WTC11 (cell line): ENCODE measurements around the gene RYR1. TPM values are rescaled to one million over a fixed set of nuclear protein-coding genes. Genes with fewer than 3 reads are reported as not detected.

Experiments
- ATAC-seq: fragments of 200-7000 bp; cut with Tn5 transposase; 2 replicates; pipeline ENCODE4 v1.10.0; 2021; ENCODE audit warnings: mild to moderate bottlenecking, moderate library complexity
- CTCF ChIA-PET: fragments of 300-600 bp; sonication (Branson Sonifier 250); formaldehyde crosslinking; loops from one replicate; lab custom pipeline; 2021; ENCODE audit warnings: antibody characterized with exemption; lab: Charles Lee
- POLR2A ChIA-PET: fragments of 350-600 bp; sonication (Branson Sonifier 250); formaldehyde crosslinking; loops from one replicate; lab custom pipeline; 2021; ENCODE audit warnings: antibody characterized with exemption; lab: Charles Lee
- DNase-seq: peaks from one replicate; pipeline ENCODE4 v3.0.0; 2021; ENCODE audit warnings: low spot score
- H3K27ac Mint-ChIP-seq: 2 replicates; pipeline ENCODE4 v1.8.0; 2021; ENCODE audit warnings: mixed read lengths
- H3K27me3 Mint-ChIP-seq: 2 replicates; pipeline ENCODE4 v1.8.0; 2021; ENCODE audit warnings: low read depth, mild to moderate bottlenecking, moderate library complexity, mixed read lengths
- H3K36me3 Mint-ChIP-seq: 2 replicates; pipeline ENCODE4 v1.8.0; 2021; ENCODE audit warnings: mixed read lengths
- H3K4me1 Mint-ChIP-seq: 2 replicates; pipeline ENCODE4 v1.8.0; 2022; ENCODE audit warnings: mixed read lengths
- H3K4me3 Mint-ChIP-seq: 2 replicates; pipeline ENCODE4 v1.8.0; 2021; ENCODE audit warnings: mild to moderate bottlenecking, moderate library complexity, mixed read lengths
- H3K9me3 Mint-ChIP-seq: 2 replicates; pipeline ENCODE4 v1.8.0; 2021; ENCODE audit warnings: mixed read lengths
- CBFB ChIP-seq: sonication (generic); formaldehyde crosslinking; IDR thresholded peaks from 2 replicates; pipeline ENCODE4 v1.8.1; 2022; ENCODE audit warnings: mild to moderate bottlenecking, low read depth, missing genetic modification reagents
- JAZF1 ChIP-seq: fragments of 250-450 bp; sonication (Bioruptor Pico); IDR thresholded peaks from 2 replicates; pipeline ENCODE4 v1.9.0; 2021; ENCODE audit warnings: moderate library complexity, mild to moderate bottlenecking, inconsistent platforms
- KAT7 ChIP-seq: sonication (generic); formaldehyde crosslinking; IDR thresholded peaks from 2 replicates; pipeline ENCODE4 v1.8.1; 2023; ENCODE audit warnings: missing genetic modification reagents, mild to moderate bottlenecking, borderline replicate concordance
- MXD4 ChIP-seq: fragments of 250-450 bp; sonication (Bioruptor Pico); IDR thresholded peaks from 2 replicates; pipeline ENCODE4 v1.8.0; 2021; ENCODE audit warnings: mild to moderate bottlenecking, moderate library complexity, borderline replicate concordance
- NFATC4 ChIP-seq: fragments of 250-450 bp; sonication (Bioruptor Pico); IDR thresholded peaks from 2 replicates; pipeline ENCODE4 v1.9.0; 2021; ENCODE audit warnings: mild to moderate bottlenecking
- NR1H2 ChIP-seq: sonication (generic); formaldehyde crosslinking; IDR thresholded peaks from 2 replicates; pipeline ENCODE4 v1.9.0; 2021; ENCODE audit warnings: mild to moderate bottlenecking, moderate library complexity, missing genetic modification reagents
- OVOL2 ChIP-seq: fragments of 250-450 bp; sonication (Bioruptor Pico); IDR thresholded peaks from 2 replicates; pipeline ENCODE4 v1.9.0; 2021; ENCODE audit warnings: mild to moderate bottlenecking, borderline replicate concordance
- TP53 ChIP-seq: sonication (generic); formaldehyde crosslinking; IDR thresholded peaks from 2 replicates; pipeline ENCODE4 v1.8.1; 2023; ENCODE audit warnings: mild to moderate bottlenecking, missing genetic modification reagents
- ZNF121 ChIP-seq: sonication (generic); formaldehyde crosslinking; IDR thresholded peaks from 2 replicates; pipeline ENCODE4 v1.8.0; 2023; ENCODE audit warnings: missing genetic modification reagents
- ZNF138 ChIP-seq: sonication (generic); formaldehyde crosslinking; conservative IDR thresholded peaks from 2 replicates; pipeline ENCODE4 v1.8.1; 2022; ENCODE audit warnings: mild to moderate bottlenecking, moderate library complexity, missing genetic modification reagents
- ZNF232 ChIP-seq: sonication (generic); formaldehyde crosslinking; IDR thresholded peaks from 2 replicates; pipeline ENCODE4 v1.8.0; 2022; ENCODE audit warnings: mild to moderate bottlenecking, missing genetic modification reagents
- total RNA-seq: library from RNA; stranded (reverse); gene quantifications from 3 replicates; pipeline ENCODE4 v1.2.3, GENCODE V29; 2021
- TF ChIP-seq, protein P1 (sequence below): sonication (generic); formaldehyde crosslinking; IDR thresholded peaks from 2 replicates; pipeline ENCODE4 v1.8.1; 2023; ENCODE audit warnings: mild to moderate bottlenecking, missing genetic modification reagents, borderline replicate concordance
- TF ChIP-seq, protein P2 (sequence below): sonication (generic); formaldehyde crosslinking; IDR thresholded peaks from 2 replicates; pipeline ENCODE4 v1.8.0; 2023; ENCODE audit warnings: mild to moderate bottlenecking, missing genetic modification reagents
- TF ChIP-seq, protein P3 (sequence below): sonication (generic); formaldehyde crosslinking; IDR thresholded peaks from 2 replicates; pipeline ENCODE4 v1.8.0; 2022; ENCODE audit warnings: mild to moderate bottlenecking, missing genetic modification reagents
- TF ChIP-seq, protein P4 (sequence below): fragments of 250-450 bp; sonication (Bioruptor Pico); IDR thresholded peaks from 2 replicates; pipeline ENCODE4 v1.8.0; 2021; ENCODE audit warnings: mild to moderate bottlenecking
- TF ChIP-seq, protein P5 (sequence below): sonication (generic); formaldehyde crosslinking; IDR thresholded peaks from 2 replicates; pipeline ENCODE4 v1.8.1; 2022; ENCODE audit warnings: low read depth, missing genetic modification reagents, borderline replicate concordance
- TF ChIP-seq, protein P6 (sequence below): fragments of 250-450 bp; sonication (Bioruptor Pico); IDR thresholded peaks from 2 replicates; pipeline ENCODE4 v1.9.0; 2021; ENCODE audit warnings: moderate library complexity, mild to moderate bottlenecking, inconsistent platforms, borderline replicate concordance
- TF ChIP-seq, protein P7 (sequence below): sonication (generic); formaldehyde crosslinking; IDR thresholded peaks from 2 replicates; pipeline ENCODE4 v1.8.1; 2023; ENCODE audit warnings: mild to moderate bottlenecking, moderate library complexity, missing genetic modification reagents
- TF ChIP-seq, protein P8 (sequence below): sonication (generic); formaldehyde crosslinking; IDR thresholded peaks from 2 replicates; pipeline ENCODE4 v1.8.1; 2022; ENCODE audit warnings: missing genetic modification reagents, borderline replicate concordance

RYR1 gene
- total RNA-seq, 1 experiment from 2014 or later = 24.2 TPM

DNA sequence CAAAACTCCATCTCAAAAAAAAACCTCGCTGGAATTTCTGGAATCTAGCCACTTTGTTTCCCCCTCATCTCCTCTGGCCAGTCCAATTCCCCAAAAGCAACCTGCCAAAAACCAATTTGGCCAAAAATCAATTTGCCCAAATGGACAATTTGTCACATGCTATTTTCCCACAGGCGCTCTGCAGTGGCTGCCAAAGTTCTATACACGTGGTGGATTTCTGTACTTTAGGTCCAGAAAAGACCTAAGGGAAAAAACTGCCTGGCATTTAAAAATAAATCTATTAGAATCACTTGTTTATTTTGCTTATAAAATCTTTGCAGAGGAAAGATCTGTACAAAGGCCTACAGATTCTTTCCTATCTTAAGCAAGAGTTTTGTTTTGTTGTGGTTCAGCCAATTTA is 104.9 kb downstream of the RYR1 start (continued):
- TF ChIP-seq, protein P1, sequence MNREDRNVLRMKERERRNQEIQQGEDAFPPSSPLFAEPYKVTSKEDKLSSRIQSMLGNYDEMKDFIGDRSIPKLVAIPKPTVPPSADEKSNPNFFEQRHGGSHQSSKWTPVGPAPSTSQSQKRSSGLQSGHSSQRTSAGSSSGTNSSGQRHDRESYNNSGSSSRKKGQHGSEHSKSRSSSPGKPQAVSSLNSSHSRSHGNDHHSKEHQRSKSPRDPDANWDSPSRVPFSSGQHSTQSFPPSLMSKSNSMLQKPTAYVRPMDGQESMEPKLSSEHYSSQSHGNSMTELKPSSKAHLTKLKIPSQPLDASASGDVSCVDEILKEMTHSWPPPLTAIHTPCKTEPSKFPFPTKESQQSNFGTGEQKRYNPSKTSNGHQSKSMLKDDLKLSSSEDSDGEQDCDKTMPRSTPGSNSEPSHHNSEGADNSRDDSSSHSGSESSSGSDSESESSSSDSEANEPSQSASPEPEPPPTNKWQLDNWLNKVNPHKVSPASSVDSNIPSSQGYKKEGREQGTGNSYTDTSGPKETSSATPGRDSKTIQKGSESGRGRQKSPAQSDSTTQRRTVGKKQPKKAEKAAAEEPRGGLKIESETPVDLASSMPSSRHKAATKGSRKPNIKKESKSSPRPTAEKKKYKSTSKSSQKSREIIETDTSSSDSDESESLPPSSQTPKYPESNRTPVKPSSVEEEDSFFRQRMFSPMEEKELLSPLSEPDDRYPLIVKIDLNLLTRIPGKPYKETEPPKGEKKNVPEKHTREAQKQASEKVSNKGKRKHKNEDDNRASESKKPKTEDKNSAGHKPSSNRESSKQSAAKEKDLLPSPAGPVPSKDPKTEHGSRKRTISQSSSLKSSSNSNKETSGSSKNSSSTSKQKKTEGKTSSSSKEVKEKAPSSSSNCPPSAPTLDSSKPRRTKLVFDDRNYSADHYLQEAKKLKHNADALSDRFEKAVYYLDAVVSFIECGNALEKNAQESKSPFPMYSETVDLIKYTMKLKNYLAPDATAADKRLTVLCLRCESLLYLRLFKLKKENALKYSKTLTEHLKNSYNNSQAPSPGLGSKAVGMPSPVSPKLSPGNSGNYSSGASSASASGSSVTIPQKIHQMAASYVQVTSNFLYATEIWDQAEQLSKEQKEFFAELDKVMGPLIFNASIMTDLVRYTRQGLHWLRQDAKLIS (CRISPR knock-in tag) = no peak
- TF ChIP-seq, all 79 proteins: peak for 0

DNA sequence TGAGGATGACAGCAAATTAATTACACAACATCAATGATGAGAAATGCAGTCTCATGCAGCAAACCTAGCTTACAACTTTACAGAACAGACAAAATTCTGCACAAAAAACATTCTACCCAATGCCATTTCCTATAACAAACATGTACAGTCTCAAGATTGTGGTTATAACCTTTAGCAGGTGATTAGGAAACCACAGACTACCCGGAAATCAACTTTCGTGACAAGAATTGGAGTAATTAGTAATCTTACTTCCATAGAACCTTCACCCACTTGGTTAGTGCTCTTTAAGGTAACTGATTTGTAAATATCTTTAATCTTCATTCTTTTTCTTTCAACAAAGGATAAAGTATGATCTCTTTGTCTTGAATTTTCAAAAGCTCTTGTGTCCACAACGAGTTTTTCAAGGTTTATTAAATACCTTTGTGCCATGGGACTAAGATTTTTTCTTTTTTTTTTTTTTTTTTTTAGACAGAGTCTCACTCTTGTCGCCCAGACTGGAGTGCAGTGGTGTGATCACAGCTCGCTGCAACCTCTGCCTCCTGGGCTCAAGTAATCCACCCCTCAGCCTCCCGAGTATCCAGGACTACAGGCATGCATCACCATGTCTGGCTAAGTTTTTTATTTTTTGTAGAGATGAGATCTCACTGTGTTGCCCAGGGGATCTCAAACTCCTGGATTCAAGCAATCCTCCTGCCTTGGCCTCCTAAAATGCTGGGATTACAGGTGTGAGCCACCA is 105.5 kb downstream of the RYR1 start:
- CTCF ChIA-PET = no interaction called here
- Mint-ChIP-seq H3K4me1 (peaks cover under 1% of the 10 kb centered on the region), H3K27me3 (peaks cover 4% of the 10 kb centered on the region; the same call in 1 of the 2 replicates), H3K36me3 (peaks cover 48% of the 10 kb centered on the region), H3K27ac (no peak overlapping the region), H3K9me3 (peaks cover 28% of the 10 kb centered on the region), H3K4me3 (no peak overlapping the region)
- TF ChIP-seq KAT7 (CRISPR knock-in tag) (no peak), ZNF138 (CRISPR knock-in tag) (no peak), NR1H2 (CRISPR knock-in tag) (no peak), CBFB (no peak), MXD4 (CRISPR knock-in tag) (no peak), TP53 (CRISPR knock-in tag) (no peak), ZNF121 (CRISPR knock-in tag) (no peak), OVOL2 (CRISPR knock-in tag) (no peak), JAZF1 (CRISPR knock-in tag) (no peak), ZNF232 (CRISPR knock-in tag) (no peak), NFATC4 (CRISPR knock-in tag) (no peak)
- TF ChIP-seq, protein P2, sequence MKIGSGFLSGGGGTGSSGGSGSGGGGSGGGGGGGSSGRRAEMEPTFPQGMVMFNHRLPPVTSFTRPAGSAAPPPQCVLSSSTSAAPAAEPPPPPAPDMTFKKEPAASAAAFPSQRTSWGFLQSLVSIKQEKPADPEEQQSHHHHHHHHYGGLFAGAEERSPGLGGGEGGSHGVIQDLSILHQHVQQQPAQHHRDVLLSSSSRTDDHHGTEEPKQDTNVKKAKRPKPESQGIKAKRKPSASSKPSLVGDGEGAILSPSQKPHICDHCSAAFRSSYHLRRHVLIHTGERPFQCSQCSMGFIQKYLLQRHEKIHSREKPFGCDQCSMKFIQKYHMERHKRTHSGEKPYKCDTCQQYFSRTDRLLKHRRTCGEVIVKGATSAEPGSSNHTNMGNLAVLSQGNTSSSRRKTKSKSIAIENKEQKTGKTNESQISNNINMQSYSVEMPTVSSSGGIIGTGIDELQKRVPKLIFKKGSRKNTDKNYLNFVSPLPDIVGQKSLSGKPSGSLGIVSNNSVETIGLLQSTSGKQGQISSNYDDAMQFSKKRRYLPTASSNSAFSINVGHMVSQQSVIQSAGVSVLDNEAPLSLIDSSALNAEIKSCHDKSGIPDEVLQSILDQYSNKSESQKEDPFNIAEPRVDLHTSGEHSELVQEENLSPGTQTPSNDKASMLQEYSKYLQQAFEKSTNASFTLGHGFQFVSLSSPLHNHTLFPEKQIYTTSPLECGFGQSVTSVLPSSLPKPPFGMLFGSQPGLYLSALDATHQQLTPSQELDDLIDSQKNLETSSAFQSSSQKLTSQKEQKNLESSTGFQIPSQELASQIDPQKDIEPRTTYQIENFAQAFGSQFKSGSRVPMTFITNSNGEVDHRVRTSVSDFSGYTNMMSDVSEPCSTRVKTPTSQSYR = no peak
- TF ChIP-seq, protein P3, sequence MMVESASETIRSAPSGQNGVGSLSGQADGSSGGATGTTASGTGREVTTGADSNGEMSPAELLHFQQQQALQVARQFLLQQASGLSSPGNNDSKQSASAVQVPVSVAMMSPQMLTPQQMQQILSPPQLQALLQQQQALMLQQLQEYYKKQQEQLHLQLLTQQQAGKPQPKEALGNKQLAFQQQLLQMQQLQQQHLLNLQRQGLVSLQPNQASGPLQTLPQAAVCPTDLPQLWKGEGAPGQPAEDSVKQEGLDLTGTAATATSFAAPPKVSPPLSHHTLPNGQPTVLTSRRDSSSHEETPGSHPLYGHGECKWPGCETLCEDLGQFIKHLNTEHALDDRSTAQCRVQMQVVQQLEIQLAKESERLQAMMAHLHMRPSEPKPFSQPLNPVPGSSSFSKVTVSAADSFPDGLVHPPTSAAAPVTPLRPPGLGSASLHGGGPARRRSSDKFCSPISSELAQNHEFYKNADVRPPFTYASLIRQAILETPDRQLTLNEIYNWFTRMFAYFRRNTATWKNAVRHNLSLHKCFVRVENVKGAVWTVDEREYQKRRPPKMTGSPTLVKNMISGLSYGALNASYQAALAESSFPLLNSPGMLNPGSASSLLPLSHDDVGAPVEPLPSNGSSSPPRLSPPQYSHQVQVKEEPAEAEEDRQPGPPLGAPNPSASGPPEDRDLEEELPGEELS (CRISPR knock-in tag) = no peak
- TF ChIP-seq, protein P4, sequence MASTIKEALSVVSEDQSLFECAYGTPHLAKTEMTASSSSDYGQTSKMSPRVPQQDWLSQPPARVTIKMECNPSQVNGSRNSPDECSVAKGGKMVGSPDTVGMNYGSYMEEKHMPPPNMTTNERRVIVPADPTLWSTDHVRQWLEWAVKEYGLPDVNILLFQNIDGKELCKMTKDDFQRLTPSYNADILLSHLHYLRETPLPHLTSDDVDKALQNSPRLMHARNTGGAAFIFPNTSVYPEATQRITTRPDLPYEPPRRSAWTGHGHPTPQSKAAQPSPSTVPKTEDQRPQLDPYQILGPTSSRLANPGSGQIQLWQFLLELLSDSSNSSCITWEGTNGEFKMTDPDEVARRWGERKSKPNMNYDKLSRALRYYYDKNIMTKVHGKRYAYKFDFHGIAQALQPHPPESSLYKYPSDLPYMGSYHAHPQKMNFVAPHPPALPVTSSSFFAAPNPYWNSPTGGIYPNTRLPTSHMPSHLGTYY = no peak
- TF ChIP-seq, protein P5, sequence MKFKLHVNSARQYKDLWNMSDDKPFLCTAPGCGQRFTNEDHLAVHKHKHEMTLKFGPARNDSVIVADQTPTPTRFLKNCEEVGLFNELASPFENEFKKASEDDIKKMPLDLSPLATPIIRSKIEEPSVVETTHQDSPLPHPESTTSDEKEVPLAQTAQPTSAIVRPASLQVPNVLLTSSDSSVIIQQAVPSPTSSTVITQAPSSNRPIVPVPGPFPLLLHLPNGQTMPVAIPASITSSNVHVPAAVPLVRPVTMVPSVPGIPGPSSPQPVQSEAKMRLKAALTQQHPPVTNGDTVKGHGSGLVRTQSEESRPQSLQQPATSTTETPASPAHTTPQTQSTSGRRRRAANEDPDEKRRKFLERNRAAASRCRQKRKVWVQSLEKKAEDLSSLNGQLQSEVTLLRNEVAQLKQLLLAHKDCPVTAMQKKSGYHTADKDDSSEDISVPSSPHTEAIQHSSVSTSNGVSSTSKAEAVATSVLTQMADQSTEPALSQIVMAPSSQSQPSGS = no peak
- TF ChIP-seq, protein P6, sequence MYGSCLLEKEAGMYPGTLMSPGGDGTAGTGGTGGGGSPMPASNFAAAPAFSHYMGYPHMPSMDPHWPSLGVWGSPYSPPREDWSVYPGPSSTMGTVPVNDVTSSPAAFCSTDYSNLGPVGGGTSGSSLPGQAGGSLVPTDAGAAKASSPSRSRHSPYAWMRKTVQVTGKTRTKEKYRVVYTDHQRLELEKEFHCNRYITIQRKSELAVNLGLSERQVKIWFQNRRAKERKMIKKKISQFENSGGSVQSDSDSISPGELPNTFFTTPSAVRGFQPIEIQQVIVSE = no peak
- TF ChIP-seq, protein P7, sequence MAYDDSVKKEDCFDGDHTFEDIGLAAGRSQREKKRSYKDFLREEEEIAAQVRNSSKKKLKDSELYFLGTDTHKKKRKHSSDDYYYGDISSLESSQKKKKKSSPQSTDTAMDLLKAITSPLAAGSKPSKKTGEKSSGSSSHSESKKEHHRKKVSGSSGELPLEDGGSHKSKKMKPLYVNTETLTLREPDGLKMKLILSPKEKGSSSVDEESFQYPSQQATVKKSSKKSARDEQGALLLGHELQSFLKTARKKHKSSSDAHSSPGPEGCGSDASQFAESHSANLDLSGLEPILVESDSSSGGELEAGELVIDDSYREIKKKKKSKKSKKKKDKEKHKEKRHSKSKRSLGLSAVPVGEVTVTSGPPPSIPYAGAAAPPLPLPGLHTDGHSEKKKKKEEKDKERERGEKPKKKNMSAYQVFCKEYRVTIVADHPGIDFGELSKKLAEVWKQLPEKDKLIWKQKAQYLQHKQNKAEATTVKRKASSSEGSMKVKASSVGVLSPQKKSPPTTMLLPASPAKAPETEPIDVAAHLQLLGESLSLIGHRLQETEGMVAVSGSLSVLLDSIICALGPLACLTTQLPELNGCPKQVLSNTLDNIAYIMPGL = no peak
- TF ChIP-seq, protein P8, sequence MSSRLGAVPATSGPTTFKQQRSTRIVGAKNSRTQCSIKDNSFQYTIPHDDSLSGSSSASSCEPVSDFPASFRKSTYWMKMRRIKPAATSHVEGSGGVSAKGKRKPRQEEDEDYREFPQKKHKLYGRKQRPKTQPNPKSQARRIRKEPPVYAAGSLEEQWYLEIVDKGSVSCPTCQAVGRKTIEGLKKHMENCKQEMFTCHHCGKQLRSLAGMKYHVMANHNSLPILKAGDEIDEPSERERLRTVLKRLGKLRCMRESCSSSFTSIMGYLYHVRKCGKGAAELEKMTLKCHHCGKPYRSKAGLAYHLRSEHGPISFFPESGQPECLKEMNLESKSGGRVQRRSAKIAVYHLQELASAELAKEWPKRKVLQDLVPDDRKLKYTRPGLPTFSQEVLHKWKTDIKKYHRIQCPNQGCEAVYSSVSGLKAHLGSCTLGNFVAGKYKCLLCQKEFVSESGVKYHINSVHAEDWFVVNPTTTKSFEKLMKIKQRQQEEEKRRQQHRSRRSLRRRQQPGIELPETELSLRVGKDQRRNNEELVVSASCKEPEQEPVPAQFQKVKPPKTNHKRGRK (CRISPR knock-in tag) = no peak
- POLR2A ChIA-PET = no interaction called here
- ATAC-seq = no peak
- DNase-seq = no peak
